GM12864 (cell line): ENCODE measurements around the gene MYH13.

ENCODE experiments used
- DNase-seq: peaks from one replicate; pipeline ENCODE4 v3.0.0-alpha.2; 2011; ENCODE audit warnings: low read depth
- H3K4me3 ChIP-seq: 2 replicates; pipeline ENCODE4 v1.5.1; 2011; ENCODE audit warnings: mild to moderate bottlenecking, low read depth, low read length, control low read depth
- TF ChIP-seq, protein P1 (sequence below): IDR thresholded peaks from 2 replicates; pipeline ENCODE4 v1.5.1; 2011; ENCODE audit warnings: low read depth, mild to moderate bottlenecking, moderate library complexity, low read length, control low read depth, inconsistent platforms; ENCODE audit errors: missing control alignments

MYH13 gene

DNA sequence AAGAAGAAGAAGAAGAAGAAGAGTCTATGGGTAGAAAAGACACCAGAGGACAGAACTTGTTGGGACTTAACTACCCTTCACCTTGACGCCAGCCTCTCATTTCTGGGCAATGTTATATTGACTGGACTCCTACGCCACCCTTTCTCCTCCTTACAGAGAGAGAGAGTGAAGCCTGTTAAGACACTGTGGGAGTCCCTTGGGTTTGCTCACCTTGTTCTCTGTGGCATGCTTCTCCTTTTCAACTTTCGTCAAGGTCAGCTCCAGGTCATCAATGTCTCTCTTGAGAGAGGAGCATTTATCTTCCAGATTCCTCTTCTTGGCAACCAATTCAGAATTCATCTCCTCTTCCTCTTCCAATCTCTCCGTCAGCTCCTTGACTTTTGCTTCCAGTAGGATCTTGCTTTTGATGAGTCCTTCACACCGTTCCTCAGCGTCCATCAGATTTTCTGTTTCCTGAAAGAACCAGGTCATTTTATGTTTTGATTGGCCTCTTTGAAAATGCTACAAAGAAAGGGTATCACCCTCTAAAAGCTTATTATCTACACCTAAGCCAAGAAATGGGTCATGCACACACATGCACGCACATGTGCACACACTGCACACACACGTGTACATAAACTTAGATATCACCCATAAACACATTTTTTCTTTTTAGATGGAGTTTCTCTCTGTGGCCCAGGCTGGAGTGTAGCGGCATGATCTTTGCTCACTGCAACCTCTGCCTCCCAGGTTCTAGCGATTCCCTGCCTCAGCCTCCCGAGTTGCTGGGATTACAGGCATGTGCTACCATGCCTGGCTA is 48.8 kb downstream of the MYH13 start:
- no peak for DNase-seq
- TF ChIP-seq, protein P1, sequence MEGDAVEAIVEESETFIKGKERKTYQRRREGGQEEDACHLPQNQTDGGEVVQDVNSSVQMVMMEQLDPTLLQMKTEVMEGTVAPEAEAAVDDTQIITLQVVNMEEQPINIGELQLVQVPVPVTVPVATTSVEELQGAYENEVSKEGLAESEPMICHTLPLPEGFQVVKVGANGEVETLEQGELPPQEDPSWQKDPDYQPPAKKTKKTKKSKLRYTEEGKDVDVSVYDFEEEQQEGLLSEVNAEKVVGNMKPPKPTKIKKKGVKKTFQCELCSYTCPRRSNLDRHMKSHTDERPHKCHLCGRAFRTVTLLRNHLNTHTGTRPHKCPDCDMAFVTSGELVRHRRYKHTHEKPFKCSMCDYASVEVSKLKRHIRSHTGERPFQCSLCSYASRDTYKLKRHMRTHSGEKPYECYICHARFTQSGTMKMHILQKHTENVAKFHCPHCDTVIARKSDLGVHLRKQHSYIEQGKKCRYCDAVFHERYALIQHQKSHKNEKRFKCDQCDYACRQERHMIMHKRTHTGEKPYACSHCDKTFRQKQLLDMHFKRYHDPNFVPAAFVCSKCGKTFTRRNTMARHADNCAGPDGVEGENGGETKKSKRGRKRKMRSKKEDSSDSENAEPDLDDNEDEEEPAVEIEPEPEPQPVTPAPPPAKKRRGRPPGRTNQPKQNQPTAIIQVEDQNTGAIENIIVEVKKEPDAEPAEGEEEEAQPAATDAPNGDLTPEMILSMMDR, result no peak
- no peak overlapping the region for H3K4me3 ChIP-seq

DNA sequence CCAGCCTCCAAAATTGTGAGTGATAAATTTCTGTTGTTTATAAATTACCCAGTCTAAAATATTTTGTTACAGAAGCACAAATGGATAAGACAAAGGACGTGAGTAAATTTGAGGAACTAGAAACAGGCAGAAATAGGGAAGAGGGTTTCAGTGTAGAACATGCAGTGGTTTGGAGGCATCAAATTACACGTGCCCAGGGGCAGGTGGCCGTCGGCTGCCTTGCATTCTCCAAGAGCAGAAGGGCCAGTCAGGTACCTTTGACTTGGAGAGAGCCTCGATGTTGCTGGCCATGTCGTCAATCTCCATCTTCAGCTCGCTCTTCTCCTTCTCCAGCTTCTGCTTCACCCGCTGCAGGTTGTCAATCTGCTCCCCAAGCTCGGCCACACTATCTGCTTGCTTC is 54.3 kb downstream of the MYH13 start:
- no peak overlapping the region for H3K4me3 ChIP-seq
- TF ChIP-seq, protein P1, result no peak
- DNase-seq, result no peak

DNA sequence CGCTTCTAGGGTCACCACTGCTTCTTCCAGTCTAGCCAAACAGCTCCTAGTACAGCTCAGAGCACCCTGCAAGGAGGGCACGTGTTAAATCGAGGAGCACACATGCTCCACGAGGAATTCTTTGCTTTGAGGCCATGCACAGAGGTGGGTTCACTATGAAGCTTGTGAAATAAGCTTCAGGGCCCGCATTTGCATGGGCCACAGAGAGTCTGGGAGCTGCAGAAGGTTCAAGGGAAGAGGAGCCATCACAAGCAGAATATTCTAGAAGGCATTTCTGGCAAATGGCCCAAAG is 55.3 kb downstream of the MYH13 start:
- H3K4me3 ChIP-seq, result no peak overlapping the region
- DNase-seq, result no peak
- TF ChIP-seq, protein P1, result no peak

DNA sequence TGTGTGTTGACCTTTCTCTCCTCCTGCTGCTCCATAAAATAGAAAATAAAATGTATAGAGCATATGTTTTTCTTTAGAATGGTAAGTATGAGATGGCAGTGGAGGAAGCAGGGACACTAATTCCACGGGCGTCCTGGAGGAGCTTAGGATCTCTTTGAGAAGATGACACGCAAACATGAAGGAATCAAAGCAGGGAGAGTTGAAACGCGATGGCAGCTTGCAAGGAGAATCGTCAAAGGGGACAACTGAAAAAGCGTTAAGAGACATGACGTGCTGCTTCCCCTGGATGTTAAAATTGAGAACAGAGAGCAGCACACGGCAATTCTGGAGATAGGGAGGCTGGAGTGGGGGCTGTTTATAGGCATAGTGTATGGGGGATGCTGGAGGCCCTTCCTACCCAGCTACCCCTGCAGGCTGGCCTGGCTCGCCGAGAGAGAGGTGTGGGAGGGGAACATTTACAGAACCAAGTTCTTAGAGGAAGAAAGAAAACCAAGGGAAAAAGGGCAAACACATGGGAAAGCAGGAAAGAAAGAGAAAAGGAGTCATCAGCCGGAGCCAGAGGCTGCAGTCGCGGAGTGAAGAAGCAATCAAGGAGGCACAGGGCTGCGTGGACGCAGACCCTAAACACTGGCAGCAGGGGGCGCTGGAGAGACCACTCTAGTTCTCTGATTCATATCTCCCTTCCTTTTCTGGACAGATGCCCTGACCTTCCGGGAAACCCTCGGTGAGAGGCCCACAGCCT is 55.8 kb downstream of the MYH13 start:
- H3K4me3 ChIP-seq, result no peak overlapping the region
- TF ChIP-seq, protein P1, result peak; percentile 90
- no peak for DNase-seq

DNA sequence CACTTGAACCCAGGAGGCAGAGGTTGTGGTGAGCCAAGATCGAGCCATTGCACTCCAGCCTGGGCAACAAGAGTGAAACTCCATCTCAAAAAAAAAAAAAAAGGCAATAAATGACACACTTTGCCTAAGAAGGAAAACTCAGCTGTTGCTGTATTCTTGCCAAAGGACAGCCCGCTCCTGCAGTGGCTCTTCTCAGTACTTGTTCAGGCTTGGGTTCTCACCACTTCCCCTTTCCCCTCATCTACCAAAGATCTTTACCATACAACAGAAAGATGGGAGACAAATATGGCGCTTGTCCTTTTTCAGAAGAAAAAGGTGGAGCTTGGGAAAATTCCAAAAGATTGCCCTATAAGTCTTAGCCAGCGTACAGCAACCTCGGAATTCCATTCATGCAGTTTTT is 58.5 kb downstream of the MYH13 start:
- H3K4me3 ChIP-seq, result no peak overlapping the region
- TF ChIP-seq, protein P1, result no peak
- DNase-seq, result no peak

DNA sequence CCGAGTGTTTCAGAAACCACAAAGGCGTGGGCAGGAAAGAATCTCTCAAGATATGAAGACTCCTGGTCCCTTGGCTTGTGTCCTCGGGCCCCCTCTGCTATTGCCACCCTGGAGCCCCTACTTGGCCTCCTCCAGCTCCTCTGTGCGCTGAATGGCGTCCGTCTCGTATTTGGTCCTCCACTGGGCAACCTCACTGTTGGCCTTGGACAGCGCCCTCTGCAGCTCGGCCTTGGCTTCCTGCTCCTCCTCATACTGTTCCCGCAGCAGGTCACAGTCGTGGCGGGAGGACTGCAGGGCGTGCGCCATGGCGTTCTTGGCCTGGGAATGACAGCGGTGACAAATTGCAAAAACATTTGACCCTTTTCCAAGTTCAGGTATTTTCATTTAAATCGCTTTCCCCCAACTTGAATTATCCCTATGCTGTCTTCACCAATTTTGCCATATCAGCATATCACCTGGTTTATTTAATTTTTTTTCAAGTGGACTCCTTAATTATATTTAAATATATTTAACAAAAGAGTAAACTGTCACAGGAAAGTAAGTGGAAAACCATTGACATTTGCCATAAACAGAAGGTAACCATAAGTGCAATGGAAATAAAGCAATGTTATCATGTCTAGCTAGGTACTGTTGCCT is 59.7 kb downstream of the MYH13 start:
- TF ChIP-seq, protein P1, result no peak
- no peak for DNase-seq

More for the DNA sequence above, 59.7 kb downstream of the MYH13 start:
- H3K4me3 ChIP-seq, result no peak overlapping the region
